A549 (cell line): ENCODE data around the gene SIK3. TPM values are rescaled to one million over a fixed set of nuclear protein-coding genes. Genes with fewer than 3 reads are reported as not detected.

Source experiments
- ATAC-seq, 2 experiments: fragments of 200-7000 bp in 1 of 2; fragments of >200 bp in 1 of 2; cut with Nextera tagmentation in 1 of 2; cut with Tn5 transposase in 1 of 2; 3 replicates each; pipeline versions ENCODE4 v1.8.0 to v1.9.1; 2018 to 2020; ENCODE audit warnings: mild to moderate bottlenecking in 1 of 2, moderate library complexity in 1 of 2
- CTCF ChIA-PET: fragments of 300-600 bp; sonication (Branson Sonifier 250); formaldehyde crosslinking; extraction: SDS; loops from one replicate; lab custom pipeline; 2021; ENCODE audit warnings: antibody characterized with exemption, inconsistent platforms; lab: Yijun Ruan, JAX
- POLR2A ChIA-PET: fragments of 350-600 bp; formaldehyde crosslinking; extraction: SDS; loops from one replicate; lab custom pipeline; 2021; ENCODE audit warnings: antibody characterized with exemption, inconsistent platforms; lab: Yijun Ruan, JAX
- DNase-seq, 2 experiments: peaks; one replicate each; pipeline versions ENCODE4 v3.0.0 to v3.0.0-alpha.2; 2011 to 2016; ENCODE audit warnings: low read depth in 1 of 2, low spot score in 1 of 2
- FAIRE-seq: peaks from 2 replicates; lab custom pipeline; 2011; peaks lifted over from hg19 to GRCh38; lab: Jason Lieb, UNC
- H3K27ac ChIP-seq, 2 experiments: fragments of >200 bp; sonication (Bioruptor Twin); formaldehyde crosslinking; 3 replicates each; pipeline ENCODE4 v1.5.1; 2016 to 2017
- H3K4me1 ChIP-seq: fragments of >200 bp; sonication (Bioruptor Twin); formaldehyde crosslinking; 3 replicates; pipeline ENCODE4 v1.6.1; 2016
- H3K4me2 ChIP-seq: fragments of >200 bp; sonication (Bioruptor Twin); formaldehyde crosslinking; 3 replicates; pipeline ENCODE4 v1.6.1; 2016
- H3K4me3 ChIP-seq: fragments of >200 bp; sonication (Bioruptor Twin); formaldehyde crosslinking; 3 replicates; pipeline ENCODE4 v1.5.1; 2016
- H3K9me3 ChIP-seq: fragments of >200 bp; sonication (Bioruptor Twin); formaldehyde crosslinking; 3 replicates; pipeline ENCODE4 v1.6.1; 2016
- BCL3 ChIP-seq: fragments of >200 bp; sonication (Bioruptor Twin); formaldehyde crosslinking; IDR thresholded peaks from 3 replicates; pipeline ENCODE4 v1.6.1; 2016
- BHLHE40 ChIP-seq: IDR thresholded peaks from 2 replicates; pipeline ENCODE4 v1.6.1; 2012; ENCODE audit warnings: low read depth, low read length, inconsistent platforms
- CBX2 ChIP-seq: fragments of 200-600 bp; sonication (generic); IDR thresholded peaks from 2 replicates; pipeline ENCODE4 v1.6.1; 2016; ENCODE audit warnings: low read depth, mild to moderate bottlenecking, borderline replicate concordance
- CHD2 ChIP-seq: fragments of 150-350 bp; IDR thresholded peaks from 2 replicates; pipeline ENCODE4 v1.6.1; 2014; ENCODE audit warnings: low read length; ENCODE audit not compliant: partially characterized antibody
- E2F6 ChIP-seq: IDR thresholded peaks from 2 replicates; pipeline ENCODE4 v1.6.1; 2012; ENCODE audit warnings: low read depth, borderline replicate concordance
- EHF ChIP-seq: fragments of 250-450 bp; sonication (Bioruptor Pico); IDR thresholded peaks from 2 replicates; pipeline ENCODE4 v1.5.0; 2020; ENCODE audit warnings: mild to moderate bottlenecking
- FOSL2 ChIP-seq, 2 experiments: fragments of 450-650 bp in 1 of 2; fragments of >200 bp in 1 of 2; sonication (Bioruptor Twin) in 1 of 2; formaldehyde crosslinking; IDR thresholded peaks; 2 replicates each; pipeline versions ENCODE4 v1.5.0 to v1.6.1; 2016 to 2020; ENCODE audit warnings: mild to moderate bottlenecking in 1 of 2, moderate library complexity in 1 of 2
- HOXA7 ChIP-seq: fragments of 250-450 bp; sonication (Bioruptor Pico); IDR thresholded peaks from 2 replicates; pipeline ENCODE4 v1.5.0; 2020; ENCODE audit warnings: mild to moderate bottlenecking, moderate library complexity
- HOXB13 ChIP-seq: fragments of 250-450 bp; sonication (Bioruptor Pico); IDR thresholded peaks from 2 replicates; pipeline ENCODE4 v1.5.0; 2020; ENCODE audit warnings: low read depth, mild to moderate bottlenecking, moderate library complexity
- HOXB5 ChIP-seq: fragments of 250-450 bp; sonication (Bioruptor Pico); IDR thresholded peaks from 2 replicates; pipeline ENCODE4 v1.5.0; 2020; ENCODE audit warnings: mild to moderate bottlenecking, moderate library complexity
- JUN ChIP-seq, 2 experiments: fragments of >200 bp; sonication (Bioruptor Twin); formaldehyde crosslinking; IDR thresholded peaks; 2 replicates in 1 of 2; 3 replicates in 1 of 2; pipeline ENCODE4 v1.6.1; 2016 to 2017
- MAX ChIP-seq: IDR thresholded peaks from 2 replicates; pipeline ENCODE4 v1.6.1; 2012
- MYC ChIP-seq: IDR thresholded peaks from 2 replicates; pipeline ENCODE4 v1.6.1; 2012; ENCODE audit warnings: mild to moderate bottlenecking, inconsistent platforms, low read length, improper control_type of control experiment, borderline replicate concordance
- NFE2L2 ChIP-seq: fragments of 150-350 bp; conservative IDR thresholded peaks from 2 replicates; pipeline ENCODE4 v1.6.1; 2014; ENCODE audit warnings: low read length
- PBX3 ChIP-seq: IDR thresholded peaks from 2 replicates; pipeline ENCODE4 v1.6.1; 2012
- PHF8 ChIP-seq: fragments of 200-600 bp; sonication (generic); IDR thresholded peaks from 2 replicates; pipeline ENCODE4 v1.6.1; 2016; ENCODE audit warnings: low read depth, mild to moderate bottlenecking, antibody characterized with exemption, moderate library complexity, borderline replicate concordance
- POLR2A ChIP-seq: IDR thresholded peaks from 2 replicates; pipeline ENCODE4 v1.6.1; 2012; ENCODE audit warnings: mild to moderate bottlenecking, low read length
- RNF2 ChIP-seq: fragments of 200-600 bp; sonication (generic); IDR thresholded peaks from 2 replicates; pipeline ENCODE4 v1.6.1; 2016; ENCODE audit warnings: low read depth, mild to moderate bottlenecking, antibody characterized with exemption, moderate library complexity, borderline replicate concordance
- WGBS: methylation state at CpG from one replicate; pipeline ENCODE4 v1.1.6; 2017; ENCODE audit errors: missing lambda C conversion rate; 5-methylcytosine and 5-hydroxymethylcytosine counted together
- polyA plus RNA-seq, 4 experiments: library from polyadenylated mRNA; depleted of rRNA in 3 of 4; stranded (reverse); fragments of >200 nt; fragmentation: RNase III in 1 of 4; extraction: RNeasy Plus Mini Kit Qiagen cat#74134 plus additional on column Dnase treatment in 1 of 4; gene quantifications; 2 replicates in 3 of 4; 3 replicates in 1 of 4; pipeline ENCODE4 v1.2.3, GENCODE V29; 2011 to 2017
- TF ChIP-seq, protein P1 (sequence below): fragments of 250-450 bp; sonication (Bioruptor Pico); IDR thresholded peaks from 2 replicates; pipeline ENCODE4 v1.5.0; 2020; ENCODE audit warnings: low read depth, mild to moderate bottlenecking, moderate library complexity

SIK3 gene
- polyA plus RNA-seq, 2 of the 4 experiments (the other 2 are of a cell fraction), result 8.2 to 9.0 TPM

DNA sequence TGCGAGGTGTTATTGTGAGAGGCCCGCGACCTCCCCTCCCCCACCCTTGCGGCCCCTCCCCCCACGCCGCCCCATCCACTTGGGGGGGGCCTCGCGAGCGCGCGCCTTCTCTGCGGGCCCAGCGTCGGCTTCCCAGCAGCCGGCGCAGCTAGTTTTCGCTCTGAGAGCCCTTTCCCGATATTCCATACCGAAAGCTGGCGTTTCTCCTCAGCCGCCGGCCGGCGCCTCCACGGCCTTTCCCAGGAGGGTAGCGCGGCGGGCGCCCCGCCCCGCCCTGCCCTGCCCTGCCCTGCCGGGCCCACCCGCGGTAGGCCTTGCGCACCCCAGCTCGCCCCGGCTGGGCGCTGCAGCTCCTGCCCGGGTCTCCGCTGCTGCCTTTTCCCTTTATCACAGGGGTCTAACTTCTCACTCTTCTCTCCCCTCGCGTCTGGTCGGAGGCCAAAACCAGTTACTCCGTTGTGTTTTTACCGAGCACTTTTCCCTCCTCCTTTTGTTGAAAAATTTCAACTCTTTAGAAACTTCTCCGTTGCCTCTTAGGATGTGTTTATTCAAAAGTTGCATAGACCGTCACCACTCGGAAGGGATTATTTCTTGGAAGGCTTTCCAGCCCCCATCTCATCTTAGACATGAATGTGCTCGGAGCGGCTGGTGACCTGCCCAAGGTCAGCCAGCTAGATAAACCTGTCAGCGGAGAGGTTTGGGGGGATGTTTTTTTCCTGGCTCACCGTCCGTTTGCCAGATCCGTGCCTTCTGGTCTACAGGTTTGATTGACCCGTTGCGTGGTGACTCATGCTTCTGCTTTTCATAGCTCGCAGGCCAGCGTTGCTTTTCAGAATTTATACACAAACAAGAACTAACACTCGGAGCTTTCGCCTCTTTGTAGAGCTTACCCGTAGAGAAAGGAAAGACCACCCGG lies 46.5 kb upstream of the SIK3 start:
- DNase-seq, result peak; percentile 31 to 38
- POLR2A ChIA-PET, result interaction anchor here (0.9 to 2.8 kb wide), 4 partner anchors 22 to 357 kb away, joined by 3 to 22 read pairs (median 4); partner anchors contain the start of genes SIDT2, SIK3 and ZPR1

GRCh38 chr11:117143871-117144476 lies 45.7 kb upstream of the SIK3 start, which contains the start of gene PAFAH1B2:
TSS of gene PAFAH1B2 (plus strand) at chr11:117144287. CDS start at chr11:117152448, 8,161 bp downstream.
- DNase-seq (peak; percentile 92 to 93), ATAC-seq (peak; percentile 97 to 98), FAIRE-seq (no peak)
- TF ChIP-seq EHF (CRISPR knock-in tag) (peak; percentile 47; the same call in 1 of the 2 replicates), HOXB5 (peak; percentile 87), RNF2 (no peak), PBX3 (peak; percentile 90), BCL3 (peak; percentile 92), POLR2A (peak; percentile 97), CHD2 (no peak), JUN (IDR thresholded peaks at IDR 0.05) (peak; percentile 67 to 90; a peak in 4 of 5 replicates), E2F6 (peak; percentile 90), PHF8 (peak; percentile 74; the same call in 1 of the 2 replicates), NFE2L2 (no peak), HOXB13 (peak; percentile 73; the same call in 1 of the 2 replicates), MAX (peak; percentile 96), CBX2 (no peak), MYC (peak; percentile 58; the same call in 1 of the 2 replicates)
- TF ChIP-seq, protein P1, sequence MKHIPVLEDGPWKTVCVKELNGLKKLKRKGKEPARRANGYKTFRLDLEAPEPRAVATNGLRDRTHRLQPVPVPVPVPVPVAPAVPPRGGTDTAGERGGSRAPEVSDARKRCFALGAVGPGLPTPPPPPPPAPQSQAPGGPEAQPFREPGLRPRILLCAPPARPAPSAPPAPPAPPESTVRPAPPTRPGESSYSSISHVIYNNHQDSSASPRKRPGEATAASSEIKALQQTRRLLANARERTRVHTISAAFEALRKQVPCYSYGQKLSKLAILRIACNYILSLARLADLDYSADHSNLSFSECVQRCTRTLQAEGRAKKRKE (CRISPR knock-in tag), result peak; percentile 69; the same call in 1 of the 2 replicates
- Histone ChIP-seq H3K9me3 (no peaks in the 10 kb centered on the region), H3K4me2 (peak within 1 kb of the TSS; percentile 86), H3K27ac (peak within 1 kb of the TSS; percentile 88 to 100), H3K4me3 (peak within 1 kb of the TSS; percentile 97), H3K4me1 (peaks cover 23% of the 10 kb centered on the region; the same call in 2 of the 3 replicates)
- ChIA-PET POLR2A (interaction anchor here (0.6 to 2.8 kb wide), 4 partner anchors 35 to 608 kb away, joined by 3 to 22 read pairs (median 4); partner anchors contain the start of genes SIDT2, SIK3 and ZPR1), CTCF (interaction anchor here (0.6 to 1.4 kb wide), 3 partner anchors 37 to 353 kb away, joined by 3 to 4 read pairs (median 3); partner anchors contain the start of gene APOA5)
- under 1% methylated on average over 24 of the region's 48 CpGs for WGBS

More for the DNA sequence above, 46.5 kb upstream of the SIK3 start:
- H3K27ac ChIP-seq, result peak overlapping the region; percentile 88 to 100
- no peaks in the 10 kb centered on the region for H3K9me3 ChIP-seq
- peak overlapping the region; percentile 84 for H3K4me2 ChIP-seq
- peaks cover 21% of the 10 kb centered on the region; the same call in 2 of the 3 replicates for H3K4me1 ChIP-seq
- WGBS, result 2% methylated on average over 29 of the region's 62 CpGs
- TF ChIP-seq CHD2, result peak; percentile 43
- 0 out of 2 replicates have a peak, but pooled peaks have one; percentile 7 for TF ChIP-seq PHF8
- peak; percentile 49 to 65; a peak in 3 of 5 replicates for TF ChIP-seq JUN (IDR thresholded peaks at IDR 0.05)
- TF ChIP-seq BHLHE40, result no peak
- TF ChIP-seq HOXA7 (CRISPR knock-in tag), result no peak
- no peak for TF ChIP-seq FOSL2 (IDR thresholded peaks at IDR 0.05)
- peak; percentile 62; the same call in 1 of the 2 replicates for TF ChIP-seq FOSL2 (CRISPR knock-in tag; IDR thresholded peaks at IDR 0.05)
- CTCF ChIA-PET, result interaction anchor here (0.6 to 1.6 kb wide), 6 partner anchors 11 to 353 kb away, joined by 3 to 4 read pairs (median 3); partner anchors contain the start of gene APOA5
- no peak for FAIRE-seq
- H3K4me3 ChIP-seq, result peak overlapping the region; percentile 97
- peak; percentile 74 to 86 for ATAC-seq
